Activated CD4-positive, CD25-positive, alpha-beta regulatory T cell (primary cell): ENCODE results near the gene BPIFA3.

Experiments
- DNase-seq, 4 experiments: peaks; one replicate each; lab custom pipeline; 2025; lab: John Stamatoyannopoulos, UW

The BPIFA3 gene

DNA sequence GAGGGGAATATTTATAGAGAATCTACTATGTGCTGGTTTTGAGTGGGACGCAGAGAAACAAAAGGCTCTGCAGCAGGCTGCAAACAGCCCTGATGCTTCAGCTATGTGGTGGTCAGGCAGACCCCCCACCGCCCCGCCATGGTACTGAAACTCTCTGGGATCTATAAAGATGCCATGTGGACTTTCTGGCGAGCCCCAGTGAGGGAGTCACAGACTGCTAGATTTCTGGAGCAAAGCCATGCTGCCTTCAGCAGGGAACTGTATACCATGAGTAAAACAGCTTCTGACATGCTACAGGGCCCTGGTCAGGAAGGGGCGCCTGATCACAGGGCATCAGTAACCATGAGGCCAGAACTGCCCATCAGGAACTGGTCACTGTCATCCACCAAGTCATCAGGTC is 46.6 kb downstream of the BPIFA3 start:
- DNase-seq, result no peak

DNA sequence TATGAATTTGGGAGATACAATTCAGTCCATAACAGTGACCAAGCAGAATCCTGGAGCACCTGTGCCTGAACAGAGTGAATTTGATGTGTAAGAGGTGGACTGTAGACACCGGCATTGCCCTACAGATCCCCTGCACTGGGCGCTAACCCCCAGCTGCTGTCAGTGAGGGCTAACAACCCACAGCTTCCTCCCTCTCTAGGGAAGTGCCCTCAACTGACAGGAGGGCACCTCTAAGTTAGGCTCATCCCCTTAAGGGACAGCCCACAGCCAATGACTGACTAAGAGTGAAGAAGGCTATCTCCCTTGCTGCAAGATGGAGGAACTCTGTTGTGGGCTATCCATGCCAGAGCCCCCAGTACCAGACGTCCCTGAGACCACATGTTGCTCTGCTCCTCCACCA is 50.5 kb downstream of the BPIFA3 start:
- DNase-seq, result no peak

DNA sequence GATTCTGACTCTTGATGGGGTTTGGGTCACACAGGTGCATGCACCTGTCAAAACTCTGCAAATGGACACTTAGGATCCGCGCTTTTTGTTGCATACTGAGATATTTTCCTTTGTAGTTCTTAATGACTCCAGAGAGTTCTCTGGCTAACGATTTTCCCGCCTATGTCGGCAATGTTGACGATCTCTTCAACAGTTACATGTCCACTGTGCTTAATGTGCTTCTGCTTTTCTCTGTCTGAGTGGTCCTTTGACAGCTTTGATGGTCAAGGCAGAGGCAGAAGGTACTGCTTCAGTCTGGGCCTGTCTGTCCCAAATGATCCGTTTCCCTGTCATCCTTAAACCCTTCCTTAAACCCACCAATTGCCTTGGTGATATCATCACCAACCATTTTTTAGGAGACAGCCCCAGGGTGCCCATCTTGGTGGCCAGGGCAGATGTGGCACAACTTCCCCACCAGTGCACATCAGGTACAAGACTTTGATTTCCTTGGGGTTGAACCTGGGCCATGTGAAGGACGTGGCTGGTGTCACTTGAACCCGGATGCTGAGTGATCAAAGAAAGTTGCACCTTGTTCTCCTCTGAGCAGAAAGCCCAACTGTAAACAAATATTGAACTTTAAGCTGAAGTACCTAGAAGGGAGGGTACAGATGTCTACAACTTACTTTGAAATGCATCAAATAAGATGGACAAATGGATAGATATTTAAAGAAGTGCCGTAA is 55.2 kb downstream of the BPIFA3 start:
- DNase-seq, result no peak

DNA sequence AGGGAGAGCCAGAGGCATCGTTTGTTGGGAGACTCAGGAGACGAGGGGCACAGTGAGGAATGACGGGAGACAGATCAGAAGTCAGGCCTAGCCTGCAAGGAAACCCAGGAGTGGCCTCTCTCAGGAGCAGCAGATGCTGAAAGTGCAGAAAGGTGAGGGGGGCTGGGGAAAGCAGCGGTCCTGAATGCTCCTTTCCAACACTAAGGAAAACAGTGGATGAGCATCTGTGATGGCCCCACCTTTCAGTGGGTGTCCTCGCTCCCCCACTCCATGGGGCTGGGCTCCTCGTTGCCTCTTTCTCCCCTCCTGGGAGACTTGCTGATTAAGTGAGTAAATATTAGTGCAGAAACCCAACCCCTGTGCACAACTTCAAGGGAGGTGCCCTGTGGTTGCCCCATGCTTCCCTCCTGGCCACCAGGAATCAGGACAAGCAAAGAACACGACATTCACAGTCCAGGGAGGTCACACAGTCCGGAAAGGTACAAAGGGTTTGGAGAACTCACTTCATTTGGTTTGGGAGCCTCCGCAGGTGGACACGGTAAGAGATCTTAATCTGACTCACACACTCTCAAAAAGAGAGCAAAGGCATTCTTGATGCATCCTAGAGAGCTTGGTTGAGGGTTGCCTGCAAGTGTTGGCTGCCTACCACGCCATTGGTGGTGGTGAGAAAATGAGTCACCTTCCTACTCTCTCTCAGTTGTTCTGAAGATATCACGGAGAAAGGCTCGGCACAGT is 56.1 kb downstream of the BPIFA3 start:
- DNase-seq, result no peak

DNA sequence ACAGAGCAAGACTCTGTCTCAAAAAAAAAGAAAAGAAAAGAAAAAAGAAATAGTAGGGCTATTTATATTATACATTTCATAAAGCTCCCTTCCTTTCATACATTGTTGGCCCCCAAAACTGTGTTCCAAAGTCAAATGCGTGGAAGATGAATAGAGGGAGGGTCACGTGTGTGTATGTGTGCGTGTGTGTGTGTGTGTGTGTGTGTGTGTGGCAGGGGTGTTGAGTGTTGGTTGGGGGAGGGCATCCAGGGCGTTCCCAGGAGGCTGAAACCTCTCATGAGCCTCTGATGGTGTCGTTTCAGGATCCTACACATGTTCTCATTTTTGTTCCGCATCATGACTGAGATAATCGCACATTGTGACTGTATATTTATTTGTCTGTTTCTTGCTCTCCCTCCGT is 58.1 kb downstream of the BPIFA3 start:
- no peak for DNase-seq

DNA sequence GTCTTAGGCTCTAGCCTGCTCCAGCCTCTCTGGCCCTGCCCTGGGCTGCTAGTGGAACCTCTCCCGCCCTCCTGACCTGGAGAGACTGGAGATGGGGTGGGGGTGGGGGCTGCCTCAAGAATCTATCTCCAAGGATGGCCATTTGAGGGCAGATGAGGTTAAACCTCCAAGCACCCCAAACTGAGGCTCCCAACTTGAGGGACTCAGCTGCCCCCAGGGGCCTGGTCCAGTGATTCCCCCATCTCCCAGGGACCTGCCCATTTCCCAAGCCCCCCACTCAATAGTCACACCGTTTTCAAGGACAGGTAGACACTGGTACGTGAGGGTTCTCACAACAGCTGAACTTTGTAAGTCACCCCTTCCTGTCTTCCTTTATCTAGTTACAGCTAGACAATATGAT is 58.7 kb downstream of the BPIFA3 start:
- no peak for DNase-seq

DNA sequence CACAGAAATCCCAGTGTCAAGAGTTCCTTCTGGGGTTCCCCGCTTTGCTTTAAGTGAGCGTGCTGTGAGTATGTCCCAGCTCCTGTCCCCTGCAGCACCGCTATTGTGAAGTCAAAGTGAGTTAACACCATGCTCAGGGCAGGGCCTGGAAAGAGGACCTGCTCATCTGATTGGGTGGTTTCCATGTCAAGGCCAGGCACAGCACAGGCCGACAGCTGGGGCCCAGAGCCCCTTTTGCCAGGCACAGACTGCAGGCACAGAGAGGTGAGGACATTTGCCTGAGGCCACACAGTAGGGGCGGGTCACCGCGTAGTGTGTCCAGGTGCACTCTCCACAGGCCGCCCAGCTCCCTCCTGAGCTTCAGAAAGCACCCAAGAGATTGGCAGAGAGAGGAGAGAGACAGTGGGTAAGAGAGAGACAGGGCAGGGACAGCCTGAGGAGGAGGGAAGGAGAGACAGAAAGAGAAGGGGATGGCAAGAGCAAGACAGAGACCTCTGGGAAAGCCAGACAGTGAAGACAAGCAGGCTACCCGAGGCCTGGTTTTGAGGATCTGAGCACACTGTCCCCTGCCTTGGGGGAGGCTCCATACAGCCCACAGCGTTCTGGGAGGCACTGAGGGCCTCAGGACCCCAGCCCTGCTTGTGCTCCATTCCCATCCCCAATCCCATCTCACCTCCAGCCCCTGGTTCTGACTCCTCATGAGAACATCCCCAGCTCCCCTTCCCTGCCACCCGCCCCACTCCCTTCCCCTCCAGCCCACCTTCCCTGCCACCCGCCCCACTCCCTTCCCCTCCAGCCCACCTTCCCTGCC is 59.4 kb downstream of the BPIFA3 start:
- DNase-seq, result no peak
